NB4 (cell line): ENCODE data around the gene HSPB1.

Source experiments
- TF ChIP-seq, protein P1 (sequence below): IDR thresholded peaks from one replicate; pipeline ENCODE4 v1.5.1; 2012; ENCODE audit warnings: low read depth, low read length
- TF ChIP-seq, protein P2 (sequence below): IDR thresholded peaks from 2 replicates; pipeline ENCODE4 v1.6.1; 2011; ENCODE audit warnings: low read depth, low read length

DNA sequence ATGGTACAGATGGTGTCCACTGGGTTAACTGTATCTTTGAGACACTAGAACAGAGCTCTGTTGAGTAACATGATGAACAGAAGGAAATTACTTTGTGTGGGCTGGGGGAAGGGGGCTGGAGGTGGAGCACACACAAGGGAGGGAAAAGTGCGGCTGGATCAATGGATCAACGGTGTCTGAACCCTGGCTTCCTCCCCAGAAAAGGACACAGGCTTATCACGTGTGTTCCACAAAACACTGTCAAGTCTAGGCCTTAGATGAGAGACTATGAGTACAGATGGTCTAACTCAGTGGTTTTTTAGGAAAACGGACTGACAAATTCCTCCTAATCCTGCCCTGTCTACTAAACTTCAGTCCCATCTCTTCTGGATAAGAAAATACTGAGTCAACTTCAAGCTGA is 27.8 kb downstream of the HSPB1 start:
- TF ChIP-seq, protein P1, sequence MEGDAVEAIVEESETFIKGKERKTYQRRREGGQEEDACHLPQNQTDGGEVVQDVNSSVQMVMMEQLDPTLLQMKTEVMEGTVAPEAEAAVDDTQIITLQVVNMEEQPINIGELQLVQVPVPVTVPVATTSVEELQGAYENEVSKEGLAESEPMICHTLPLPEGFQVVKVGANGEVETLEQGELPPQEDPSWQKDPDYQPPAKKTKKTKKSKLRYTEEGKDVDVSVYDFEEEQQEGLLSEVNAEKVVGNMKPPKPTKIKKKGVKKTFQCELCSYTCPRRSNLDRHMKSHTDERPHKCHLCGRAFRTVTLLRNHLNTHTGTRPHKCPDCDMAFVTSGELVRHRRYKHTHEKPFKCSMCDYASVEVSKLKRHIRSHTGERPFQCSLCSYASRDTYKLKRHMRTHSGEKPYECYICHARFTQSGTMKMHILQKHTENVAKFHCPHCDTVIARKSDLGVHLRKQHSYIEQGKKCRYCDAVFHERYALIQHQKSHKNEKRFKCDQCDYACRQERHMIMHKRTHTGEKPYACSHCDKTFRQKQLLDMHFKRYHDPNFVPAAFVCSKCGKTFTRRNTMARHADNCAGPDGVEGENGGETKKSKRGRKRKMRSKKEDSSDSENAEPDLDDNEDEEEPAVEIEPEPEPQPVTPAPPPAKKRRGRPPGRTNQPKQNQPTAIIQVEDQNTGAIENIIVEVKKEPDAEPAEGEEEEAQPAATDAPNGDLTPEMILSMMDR, result no peak
- TF ChIP-seq, protein P2, sequence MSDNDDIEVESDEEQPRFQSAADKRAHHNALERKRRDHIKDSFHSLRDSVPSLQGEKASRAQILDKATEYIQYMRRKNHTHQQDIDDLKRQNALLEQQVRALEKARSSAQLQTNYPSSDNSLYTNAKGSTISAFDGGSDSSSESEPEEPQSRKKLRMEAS, result no peak
